Activated T-cell treated with anti-CD3 and anti-CD28 coated beads for 24 hours (primary cell): Measurements from ENCODE around the gene RDH5.
"Not testable (repeated sequence)": the region's sequence is repeated elsewhere in the genome, so short reads cannot be mapped to it uniquely, and the experiment has no call there.

Source experiments
- DNase-seq: peaks from one replicate; pipeline ENCODE4 v3.0.0-alpha.2; 2020; ENCODE audit warnings: low read depth

The RDH5 gene

DNA sequence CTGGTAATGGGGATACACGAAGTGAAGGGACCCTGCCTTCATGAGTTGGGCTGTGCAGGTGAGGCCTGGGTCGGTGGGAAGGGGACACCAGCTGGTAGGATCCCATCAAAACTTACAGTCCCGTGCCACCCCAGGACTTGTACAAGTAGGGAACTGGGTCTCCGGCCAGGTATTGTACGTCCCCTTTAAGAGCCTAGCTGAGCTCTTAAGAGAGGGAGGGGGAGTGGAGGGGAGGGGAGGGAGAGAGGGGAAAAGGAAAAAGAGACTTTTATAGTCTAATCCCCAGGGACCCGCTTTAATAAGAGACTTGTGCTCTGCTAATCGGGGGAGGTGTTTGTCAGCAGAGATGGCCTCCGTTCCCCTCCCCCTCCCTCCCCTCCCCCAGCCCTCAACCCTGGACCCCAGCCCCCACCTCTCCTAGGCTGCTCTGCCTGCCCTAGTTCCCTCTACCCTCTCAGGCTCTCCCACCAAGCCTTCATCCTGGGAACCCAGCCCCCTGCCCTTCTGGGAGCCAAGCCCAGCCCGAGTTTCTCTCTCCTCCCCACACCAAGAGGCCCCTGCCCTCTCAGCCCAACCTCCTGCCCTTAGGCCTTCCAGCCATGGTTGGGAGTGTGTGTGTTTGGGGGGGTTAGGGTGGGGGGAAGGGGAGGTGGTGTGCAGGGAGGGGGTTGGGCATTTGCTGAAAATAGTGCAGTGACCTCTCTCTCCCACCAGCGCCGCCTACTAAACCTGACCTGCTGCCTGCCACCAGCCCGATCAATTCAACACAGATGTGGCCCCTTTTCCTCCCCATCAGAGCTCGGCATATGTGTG is 25.4 kb downstream of the RDH5 start:
- no peak for DNase-seq

- no peak for DNase-seq
Measured at GRCh38 chr12:55746174-55746912, 26.1 kb downstream of the RDH5 start.

- no peak for DNase-seq
Measured at GRCh38 chr12:55746913-55747231, 26.7 kb downstream of the RDH5 start.

DNA sequence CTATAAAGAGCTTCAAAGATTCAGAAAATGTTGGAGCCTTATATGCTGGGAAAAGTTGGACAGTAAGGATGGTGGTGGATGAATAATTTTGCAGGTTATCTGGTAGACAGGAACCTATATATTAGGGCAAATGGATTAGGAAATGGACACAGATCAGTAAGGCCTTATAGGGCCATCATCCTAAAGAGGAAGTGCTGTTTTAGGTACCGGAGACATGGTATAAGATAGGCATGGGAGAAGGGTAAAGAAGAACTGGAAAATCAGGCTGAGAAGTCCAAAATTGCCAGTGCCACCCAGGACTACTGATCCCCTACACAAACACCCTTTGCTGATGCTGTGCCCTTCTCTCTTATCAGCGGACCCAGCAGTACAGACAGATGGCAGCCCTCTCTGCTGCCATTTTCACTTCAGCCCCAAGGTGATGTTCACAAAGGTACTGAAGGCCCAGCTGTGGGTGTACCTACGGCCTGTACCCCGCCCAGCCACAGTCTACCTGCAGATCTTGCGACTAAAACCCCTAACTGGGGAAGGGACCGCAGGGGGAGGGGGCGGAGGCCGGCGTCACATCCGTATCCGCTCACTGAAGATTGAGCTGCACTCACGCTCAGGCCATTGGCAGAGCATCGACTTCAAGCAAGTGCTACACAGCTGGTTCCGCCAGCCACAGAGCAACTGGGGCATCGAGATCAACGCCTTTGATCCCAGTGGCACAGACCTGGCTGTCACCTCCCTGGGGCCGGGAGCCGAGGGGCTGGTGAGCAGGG is 28.2 kb downstream of the RDH5 start:
- DNase-seq, result no peak

DNA sequence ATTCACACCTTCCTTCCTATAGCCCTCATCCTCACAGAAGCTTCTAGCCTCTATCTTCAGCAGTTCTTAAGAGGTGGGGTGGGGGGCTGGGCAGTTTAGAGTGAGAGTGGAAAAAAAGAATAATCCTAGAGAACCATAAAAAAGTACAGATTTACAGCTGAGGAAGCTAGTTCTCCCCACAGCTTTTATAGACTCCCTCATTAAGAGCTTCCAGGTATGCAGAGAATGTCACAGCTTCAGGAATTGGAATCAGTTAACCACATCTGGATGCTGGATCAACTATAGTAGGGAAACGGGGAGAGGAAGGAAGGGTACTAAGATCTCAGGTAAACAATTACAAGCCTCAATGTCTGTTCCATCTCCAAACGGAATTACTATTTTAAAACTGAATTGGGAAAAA is 35.1 kb downstream of the RDH5 start:
- no peak for DNase-seq

- no peak for DNase-seq
Measured at GRCh38 chr12:55757701-55758100, 37.5 kb downstream of the RDH5 start.

GRCh38 chr12:55758575-55758974 is 38.4 kb downstream of the RDH5 start:
- DNase-seq, result not testable (repeated sequence)

GRCh38 chr12:55760663-55761062 is 40.5 kb downstream of the RDH5 start:
- DNase-seq, result no peak

DNA sequence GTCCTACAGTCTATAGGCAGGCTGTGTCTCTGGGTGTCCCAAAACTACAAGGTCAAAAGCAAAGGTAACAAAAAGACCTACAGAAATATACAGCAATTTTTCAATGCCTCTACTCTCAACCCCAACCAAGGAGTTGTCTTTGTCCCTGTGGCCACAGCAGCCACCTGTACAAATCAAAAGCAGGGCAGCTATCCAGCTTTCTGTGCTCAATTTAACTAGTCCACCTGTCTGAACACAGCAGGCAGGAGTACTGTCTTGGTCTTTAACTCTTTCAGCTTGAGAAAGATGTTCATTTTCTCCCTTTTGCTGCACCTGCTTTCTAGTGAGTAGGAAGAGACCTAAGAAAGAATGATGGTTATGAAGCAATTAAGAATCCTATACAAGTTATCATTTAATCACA is 42.5 kb downstream of the RDH5 start:
- DNase-seq, result no peak

DNA sequence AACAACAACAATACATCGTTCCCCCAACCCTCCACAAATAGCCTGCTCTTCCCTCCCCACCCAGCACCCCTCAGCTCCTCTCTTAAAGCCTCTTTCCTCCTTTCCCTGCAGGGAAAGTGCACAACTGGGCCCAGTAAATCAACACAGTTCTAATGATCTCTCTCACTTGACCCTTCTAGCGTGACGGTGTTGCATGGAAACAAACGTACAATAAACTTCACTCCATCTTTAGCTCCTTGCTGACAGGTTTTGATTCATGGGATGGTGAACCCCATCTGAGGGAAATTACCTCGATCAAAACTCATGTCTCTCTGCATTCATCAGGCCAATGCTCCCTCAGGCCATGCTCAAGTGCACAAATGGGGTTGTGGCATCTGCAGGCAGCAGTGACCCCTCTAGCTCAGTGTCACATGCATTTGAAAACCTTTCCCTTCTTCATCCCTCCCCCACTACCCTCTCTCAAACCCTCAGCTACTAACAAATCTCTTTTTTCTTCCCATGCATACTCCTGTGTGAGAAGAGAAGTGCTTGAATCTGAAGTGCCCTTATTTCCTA is 45.6 kb downstream of the RDH5 start:
- DNase-seq, result no peak

GRCh38 chr12:55767156-55767555 is 47.0 kb downstream of the RDH5 start:
- no peak for DNase-seq

GRCh38 chr12:55771736-55772135 is 51.5 kb downstream of the RDH5 start:
- DNase-seq, result no peak
